Heart left ventricle (tissue), 16 donors: ENCODE measurements around the gene MGAT5. TPM values are rescaled to one million over a fixed set of nuclear protein-coding genes. Genes with fewer than 3 reads are reported as not detected.

Experiments used
- ATAC-seq, 4 donors: fragments of 200-7000 bp; cut with Tn5 transposase; one replicate each; pipeline ENCODE4 v1.9.1; 2020 to 2022; ENCODE audit warnings: moderate library complexity in 4 of 4, mild to moderate bottlenecking in 3 of 4, moderate number of reproducible peaks in 1 of 4
- DNase-seq, 5 donors: peaks; one replicate each; pipeline ENCODE4 v3.0.0-alpha.2; 2020
- H3K27ac ChIP-seq, 12 donors: fragments of 200-600 bp; sonication (generic) in 4 of 12; one replicate each; pipeline versions ENCODE4 v1.5.0 to v1.8.0; 2016 to 2022; ENCODE audit warnings: mild to moderate bottlenecking in 2 of 12
- H3K27me3 ChIP-seq, 9 donors: fragments of 200-600 bp; sonication (generic) in 2 of 9; one replicate each; pipeline versions ENCODE4 v1.5.1 to v1.8.0; 2016 to 2022; ENCODE audit warnings: mild to moderate bottlenecking in 3 of 9
- H3K36me3 ChIP-seq, 9 donors: fragments of 200-600 bp; sonication (generic) in 2 of 9; one replicate each; pipeline versions ENCODE4 v1.5.0 to v1.8.0; 2018 to 2022; ENCODE audit warnings: mild to moderate bottlenecking in 2 of 9
- H3K4me1 ChIP-seq, 12 donors: fragments of 200-600 bp; sonication (generic) in 4 of 12; one replicate each; pipeline versions ENCODE4 v1.5.0 to v1.8.0; 2016 to 2022; ENCODE audit warnings: mild to moderate bottlenecking in 3 of 12
- H3K4me3 ChIP-seq, 12 donors: fragments of 200-600 bp; sonication (generic) in 4 of 12; one replicate each; pipeline versions ENCODE4 v1.5.0 to v1.8.0; 2017 to 2022; ENCODE audit warnings: mild to moderate bottlenecking in 9 of 12, moderate library complexity in 4 of 12
- H3K9me3 ChIP-seq, 12 donors: fragments of 200-600 bp; sonication (generic) in 4 of 12; one replicate each; pipeline versions ENCODE4 v1.5.0 to v1.8.0; 2016 to 2022; ENCODE audit warnings: mild to moderate bottlenecking in 1 of 12
- CTCF ChIP-seq, 12 donors: fragments of 200-600 bp; sonication (generic) in 4 of 12; IDR thresholded peaks; one replicate each; pipeline versions ENCODE4 v1.5.0 to v1.8.0; 2018 to 2022; ENCODE audit warnings: antibody characterized with exemption in 12 of 12, mild to moderate bottlenecking in 5 of 12
- POLR2A ChIP-seq, 2 donors: fragments of 450-650 bp; IDR thresholded peaks; one replicate each; pipeline ENCODE4 v1.6.1; 2017; ENCODE audit warnings: antibody characterized with exemption in 2 of 2, mild to moderate bottlenecking in 2 of 2, moderate library complexity in 2 of 2
- WGBS, 4 donors: extraction: QIAGEN DNeasy Blood & Tissue Kit in 2 of 4; methylation state at CpG; one replicate each; pipeline versions ENCODE4 v1.1.5 to v1.1.7; 2013 to 2018; 5-methylcytosine and 5-hydroxymethylcytosine counted together
- intact Hi-C, 10 donors: fragments of 100-400 bp; cut with DNase I; formaldehyde crosslinking; loops; one replicate each; pipeline versions ENCODE4 v1.11.1 to v1.14.2; 2022
- polyA plus RNA-seq, 2 donors: library from polyadenylated mRNA; stranded (reverse); fragments of 200-250 nt; gene quantifications; one replicate each; pipeline ENCODE4 v1.2.3, GENCODE V29; 2013
- total RNA-seq, 9 donors: library from RNA; depleted of rRNA in 2 of 9; stranded (reverse); fragments of >200 nt in 2 of 9; fragmentation: NEBNext Ultra II Directional in 3 of 9; extraction: Animal tissue kit (Norgen Biotek cat#: 25700) in 3 of 9; gene quantifications; one replicate each; pipeline versions ENCODE4 v1.1.0 to v1.2.4, GENCODE V29; 2016 to 2023
- donor health status: ischemic (EF 13 %, LVEDD 7.1; RV severe dilation, severe dysfunction).
- donor health status: healthy with polysubstance abuse.
- donor health status: DM: no; HTN: yes; CAD: no.
- donor health status: DM: no; HTN: no; CAD: no.
- donor health status: ischemic (EF 25% LVEDD 6.9; RV normal size, moderate dysfunction).
- donor health status: ischemic (EF 25% LVEDD 5.7; RV mildly dilated, moderate dysfunction).
- donor health status: healthy.
- donor health status: DM: yes; HTN: yes; CAD: no.
- donor health status: ischemic (EF 35%, LVEDD 5.7; RV mildly dilated, moderate dysfunction).
- donor health status: nonischemic (EF 11% LVEDD 7.7; RV severe dilation, severe dysfunction).
- donor health status: DM: yes; HTN: yes; CAD: no.
- donor health status: PGD.
- donor health status: ischemic (EF 29% LVEDD 5.4; RV normal size, mild dysfunction).
- donor health status: nonischemic (EF 23%, LVEDD 6.1; RV moderate dilation, normal function).

Gene MGAT5
- total and polyA plus RNA-seq, 11 donors: 9.7 to 116 (median 79.3) TPM

- DNase-seq: no peak
- Histone ChIP-seq H3K4me1 (peaks cover 0 to 56% (median 30%) of the 10 kb centered on the region in 12 donors), H3K36me3 (no peaks in the 10 kb centered on the region), H3K27me3 (no peaks in the 10 kb centered on the region), H3K27ac (peak overlapping the region in 1 of 12 donors; percentile 12), H3K4me3 (no peak overlapping the region), H3K9me3 (no peaks in the 10 kb centered on the region)
- intact Hi-C loops: no loop called here
- TF ChIP-seq POLR2A (IDR thresholded peaks at IDR 0.05) (no peak), CTCF (IDR thresholded peaks at IDR 0.05) (no peak)
- 65 to 77% (median 67%) methylated on average over 2 of the region's 2 CpGs for WGBS, 4 donors
- ATAC-seq: peak in 1 of 4 donors; percentile 15
Measured at GRCh38 chr2:134287323-134287722, 33.5 kb downstream of the MGAT5 start.

- WGBS, 4 donors: 93 to 98% (median 97%) methylated on average over 3 of the region's 3 CpGs
- DNase-seq (no peak), ATAC-seq (peak in 1 of 4 donors; percentile 21)
- no peak overlapping the region for H3K27ac ChIP-seq
- H3K27me3 ChIP-seq: no peaks in the 10 kb centered on the region
- no peaks in the 10 kb centered on the region for H3K9me3 ChIP-seq
- H3K4me1 ChIP-seq: peaks cover 0 to 52% (median 26%) of the 10 kb centered on the region in 12 donors
- H3K36me3 ChIP-seq: no peaks in the 10 kb centered on the region
- intact Hi-C loops: no loop called here
- TF ChIP-seq CTCF (IDR thresholded peaks at IDR 0.05): no peak
- TF ChIP-seq POLR2A (IDR thresholded peaks at IDR 0.05): no peak
- H3K4me3 ChIP-seq: no peak overlapping the region
Measured at GRCh38 chr2:134288814-134289213, 34.9 kb downstream of the MGAT5 start.

GRCh38 chr2:134289225-134289624 is 35.4 kb downstream of the MGAT5 start:
- peak overlapping the region in 1 of 12 donors; percentile 2 for H3K27ac ChIP-seq
- intact Hi-C loops: no loop called here
- ATAC-seq (peak in 2 of 4 donors; percentile 9 to 52), DNase-seq (peak in 1 of 5 donors; percentile 38)
- peaks cover 0 to 56% (median 26%) of the 10 kb centered on the region in 12 donors for H3K4me1 ChIP-seq
- H3K9me3 ChIP-seq: no peaks in the 10 kb centered on the region
- no peaks in the 10 kb centered on the region for H3K27me3 ChIP-seq
- TF ChIP-seq POLR2A (IDR thresholded peaks at IDR 0.05) (no peak), CTCF (IDR thresholded peaks at IDR 0.05) (no peak)
- 88 to 99% (median 97%) methylated on average over 6 of the region's 6 CpGs for WGBS, 4 donors
- H3K36me3 ChIP-seq: no peaks in the 10 kb centered on the region
- H3K4me3 ChIP-seq: no peak overlapping the region

GRCh38 chr2:134290358-134290757 is 36.5 kb downstream of the MGAT5 start:
- H3K27me3 ChIP-seq: no peaks in the 10 kb centered on the region
- H3K4me1 ChIP-seq: peaks cover 0 to 67% (median 30%) of the 10 kb centered on the region in 12 donors
- DNase-seq (no peak), ATAC-seq (no peak)
- no peaks in the 10 kb centered on the region for H3K9me3 ChIP-seq
- no peaks in the 10 kb centered on the region for H3K36me3 ChIP-seq
- H3K4me3 ChIP-seq: no peak overlapping the region
- intact Hi-C loops: no loop called here
- no peak for TF ChIP-seq POLR2A (IDR thresholded peaks at IDR 0.05)
- no peak for TF ChIP-seq CTCF (IDR thresholded peaks at IDR 0.05)
- peak overlapping the region in 1 of 12 donors; percentile 2 for H3K27ac ChIP-seq
